ENCODE data around the gene CENPT.

CENPT gene

GRCh38 chr16:67820608-67821259, 26.8 kb downstream of the CENPT start:
- no peak for DNase-seq (ENCODE audit: low read depth)
- TF ChIP-seq, protein P1, sequence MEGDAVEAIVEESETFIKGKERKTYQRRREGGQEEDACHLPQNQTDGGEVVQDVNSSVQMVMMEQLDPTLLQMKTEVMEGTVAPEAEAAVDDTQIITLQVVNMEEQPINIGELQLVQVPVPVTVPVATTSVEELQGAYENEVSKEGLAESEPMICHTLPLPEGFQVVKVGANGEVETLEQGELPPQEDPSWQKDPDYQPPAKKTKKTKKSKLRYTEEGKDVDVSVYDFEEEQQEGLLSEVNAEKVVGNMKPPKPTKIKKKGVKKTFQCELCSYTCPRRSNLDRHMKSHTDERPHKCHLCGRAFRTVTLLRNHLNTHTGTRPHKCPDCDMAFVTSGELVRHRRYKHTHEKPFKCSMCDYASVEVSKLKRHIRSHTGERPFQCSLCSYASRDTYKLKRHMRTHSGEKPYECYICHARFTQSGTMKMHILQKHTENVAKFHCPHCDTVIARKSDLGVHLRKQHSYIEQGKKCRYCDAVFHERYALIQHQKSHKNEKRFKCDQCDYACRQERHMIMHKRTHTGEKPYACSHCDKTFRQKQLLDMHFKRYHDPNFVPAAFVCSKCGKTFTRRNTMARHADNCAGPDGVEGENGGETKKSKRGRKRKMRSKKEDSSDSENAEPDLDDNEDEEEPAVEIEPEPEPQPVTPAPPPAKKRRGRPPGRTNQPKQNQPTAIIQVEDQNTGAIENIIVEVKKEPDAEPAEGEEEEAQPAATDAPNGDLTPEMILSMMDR (IDR thresholded peaks at IDR 0.05; ENCODE audit: insufficient read depth, low read depth, low read length, missing control alignments): no peak
- H3K4me3 ChIP-seq (ENCODE audit: low read depth, low read length): no peak overlapping the region

GRCh38 chr16:67814567-67814966, 32.9 kb downstream of the CENPT start:
- TF ChIP-seq, protein P1 (IDR thresholded peaks at IDR 0.05; ENCODE audit: insufficient read depth, low read depth, low read length, missing control alignments): no peak
- no peak overlapping the region for H3K4me3 ChIP-seq (ENCODE audit: low read depth, low read length)
- no peak for DNase-seq (ENCODE audit: low read depth)

DNA sequence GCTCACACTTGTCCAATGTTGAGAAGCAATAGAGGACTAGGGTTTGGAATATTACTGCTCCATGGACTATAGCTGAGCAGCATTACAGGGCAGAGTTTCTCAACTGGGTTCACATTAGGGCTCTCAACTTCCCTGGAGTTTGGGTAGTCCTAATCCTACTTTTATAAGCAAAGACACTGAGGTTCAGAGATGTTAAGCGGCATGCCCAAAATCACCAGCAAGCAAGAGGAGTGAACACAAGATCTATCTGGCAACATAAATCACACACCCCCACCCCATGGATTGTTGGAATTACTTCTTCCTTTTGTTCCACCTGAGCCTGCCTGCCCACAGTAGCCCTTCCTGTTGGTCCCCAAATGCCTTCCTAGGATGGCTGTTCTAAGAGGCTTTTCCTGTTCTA, 35.6 kb downstream of the CENPT start:
- TF ChIP-seq, protein P1 (IDR thresholded peaks at IDR 0.05; ENCODE audit: insufficient read depth, low read depth, low read length, missing control alignments): no peak
- no peak overlapping the region for H3K4me3 ChIP-seq (ENCODE audit: low read depth, low read length)
- DNase-seq (ENCODE audit: low read depth): no peak

DNA sequence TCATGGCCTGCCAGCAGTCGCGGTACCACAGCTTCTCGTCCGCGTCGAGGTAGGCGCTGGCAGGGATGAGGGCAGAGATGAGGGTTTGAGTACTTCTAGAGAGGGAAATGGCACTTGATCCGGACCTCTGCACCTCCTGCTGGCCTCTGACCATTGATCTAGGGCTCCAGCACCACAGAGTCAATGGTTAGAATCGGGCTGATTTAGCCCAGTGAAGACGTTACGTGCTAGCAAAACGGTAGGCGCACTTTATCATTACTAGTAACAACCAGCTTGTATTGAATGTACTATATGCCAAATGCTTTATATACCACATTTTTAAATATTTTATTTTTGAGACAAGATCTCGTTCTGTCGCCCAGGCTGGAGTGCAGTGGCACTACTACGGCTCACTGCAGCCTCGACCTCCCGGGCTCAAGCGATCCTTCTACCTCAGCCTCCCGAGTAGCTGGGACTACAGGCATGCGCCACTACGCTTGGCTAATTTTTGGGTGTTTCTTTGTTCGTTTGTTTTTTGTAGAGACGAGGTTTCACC, 40.3 kb downstream of the CENPT start:
- DNase-seq (ENCODE audit: low read depth): no peak
- H3K4me3 ChIP-seq (ENCODE audit: low read depth, low read length): peak overlapping the region; percentile 84
- TF ChIP-seq, protein P1 (IDR thresholded peaks at IDR 0.05; ENCODE audit: insufficient read depth, low read depth, low read length, missing control alignments): peak; percentile 2

DNA sequence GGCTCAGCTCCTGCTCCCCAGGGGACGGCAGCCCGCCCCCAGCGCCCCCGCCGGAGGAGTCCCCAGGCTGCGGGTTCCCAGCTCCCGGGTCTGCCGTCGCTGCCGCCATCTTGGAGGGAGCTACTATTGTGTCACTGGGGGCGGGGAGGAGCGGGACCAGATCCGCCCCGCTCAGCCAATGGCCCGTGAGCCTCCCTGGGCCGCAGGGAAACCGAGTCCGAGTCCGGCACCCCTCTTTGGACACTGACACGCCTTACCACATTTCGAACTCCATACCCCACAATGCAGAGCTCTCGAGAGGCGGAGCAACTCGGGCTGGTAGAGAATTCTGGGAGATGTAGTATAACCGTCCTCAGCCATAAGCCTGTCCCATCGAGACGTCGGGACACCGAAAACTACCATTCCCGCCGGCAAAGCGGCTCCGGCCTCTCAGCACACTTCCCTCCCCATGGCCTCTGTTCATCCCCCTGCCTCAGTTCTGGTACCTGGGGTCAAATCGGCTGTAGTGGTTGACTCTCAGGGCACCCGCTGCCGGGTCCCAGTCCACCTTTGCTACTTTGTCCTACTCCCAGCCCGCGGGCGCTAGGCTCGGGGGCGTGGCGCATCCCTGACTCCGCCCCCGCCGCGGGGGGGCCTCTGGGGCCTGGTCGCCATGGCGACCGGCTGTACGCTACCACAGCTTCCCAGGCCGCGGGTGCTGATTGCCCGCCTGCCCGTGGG, 40.9 kb downstream of the CENPT start, which contains the start of the genes RANBP10 and TSNAXIP1:
Gene RANBP10 (minus strand): TSS at position 133 of the 720 bp plus-strand sequence. CDS start 24 bp downstream, at position 109.
Gene TSNAXIP1 (plus strand): TSS at position 462 of the 720 bp plus-strand sequence. CDS start 261 bp downstream, outside the sequence.
- H3K4me3 ChIP-seq (ENCODE audit: low read depth, low read length): peak within 1 kb of the TSS; percentile 84
- peak; percentile 99 for DNase-seq (ENCODE audit: low read depth)
- TF ChIP-seq, protein P1 (IDR thresholded peaks at IDR 0.05; ENCODE audit: insufficient read depth, low read depth, low read length, missing control alignments): no peak

DNA sequence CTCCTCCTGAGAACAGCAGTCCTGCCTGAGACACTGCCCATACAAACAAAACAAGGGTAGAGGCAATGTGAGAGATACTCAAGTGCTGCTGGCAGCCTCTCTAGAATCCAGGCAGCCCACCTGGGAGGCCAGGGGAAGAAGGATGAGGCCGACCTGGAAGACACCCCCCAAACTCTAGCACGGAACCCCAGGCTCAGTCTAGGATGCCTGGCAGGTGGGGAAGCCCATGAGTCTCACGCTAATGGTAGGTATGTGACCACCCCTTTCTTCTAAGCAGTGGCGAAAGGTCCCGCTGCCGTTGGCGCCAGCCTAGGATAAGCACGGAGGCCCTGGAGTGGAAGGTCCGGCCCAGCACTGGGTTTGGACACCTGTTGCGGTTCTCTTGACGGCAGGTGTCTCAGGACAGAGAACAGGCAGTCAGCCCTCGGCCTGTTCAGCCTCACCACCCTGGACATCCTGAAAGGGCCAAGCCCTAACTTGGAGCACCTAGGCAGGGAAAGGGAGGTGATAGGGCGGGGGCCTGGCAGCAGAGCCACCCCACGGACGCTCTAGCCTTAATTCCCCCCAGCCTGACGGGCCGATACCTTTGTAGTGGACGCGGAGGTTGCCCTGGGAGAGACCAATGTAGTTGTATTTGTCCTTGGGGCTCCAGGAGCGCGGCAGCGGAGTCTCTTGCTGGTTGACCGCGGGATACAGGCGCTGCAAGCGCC, 41.6 kb downstream of the CENPT start:
- TF ChIP-seq, protein P1 (IDR thresholded peaks at IDR 0.05; ENCODE audit: insufficient read depth, low read depth, low read length, missing control alignments): no peak
- H3K4me3 ChIP-seq (ENCODE audit: low read depth, low read length): peak overlapping the region; percentile 84
- DNase-seq (ENCODE audit: low read depth): peak; percentile 32
